Body of pancreas (tissue), 4 donors: ENCODE measurements around the gene PPP6R3. TPM values are rescaled to one million over a fixed set of nuclear protein-coding genes. Genes with fewer than 3 reads are reported as not detected.

Experiments
- ATAC-seq: fragments of 150-250 bp; one replicate; pipeline ENCODE4 v1.9.1; 2016
- DNase-seq, 4 donors: peaks; one replicate each; pipeline ENCODE4 v3.0.0-alpha.2; 2019
- H3K27ac ChIP-seq, 4 donors: fragments of 200-600 bp; sonication (generic); 1 replicate in 3 of 4; 2 replicates in 1 of 4; pipeline versions ENCODE4 v1.5.1 to v1.6.1; 2016 to 2019; ENCODE audit warnings: mild to moderate bottlenecking in 1 of 4, mixed read lengths in 1 of 4, moderate library complexity in 1 of 4
- H3K27me3 ChIP-seq, 2 donors: fragments of 200-600 bp; sonication (generic); one replicate each; pipeline ENCODE4 v1.6.0; 2016; ENCODE audit warnings: mild to moderate bottlenecking in 1 of 2
- H3K36me3 ChIP-seq, 2 donors: fragments of 200-600 bp; sonication (generic); replicated peaks in 1 of 2; 2 replicates each; pipeline ENCODE4 v1.5.1; 2016; ENCODE audit warnings: low read depth in 2 of 2; ENCODE audit not compliant: insufficient read depth in 1 of 2
- H3K4me1 ChIP-seq: fragments of 200-600 bp; sonication (generic); one replicate; pipeline ENCODE4 v1.6.0; 2016
- H3K4me3 ChIP-seq, 2 donors: fragments of 200-600 bp; sonication (generic); 1 replicate in 1 of 2; 2 replicates in 1 of 2; pipeline ENCODE4 v1.5.1; 2016 to 2019
- H3K9me3 ChIP-seq, 3 donors: fragments of 200-600 bp; sonication (generic); 1 replicate in 2 of 3; 2 replicates in 1 of 3; pipeline ENCODE4 v1.5.1; 2016
- POLR2A ChIP-seq, 3 donors: fragments of 450-650 bp; IDR thresholded peaks; one replicate each; pipeline ENCODE4 v1.6.1; 2016; ENCODE audit warnings: antibody characterized with exemption in 3 of 3, mild to moderate bottlenecking in 2 of 3
- WGBS, 2 donors: methylation state at CpG; one replicate each; pipeline ENCODE4 v1.1.5; 2017; 5-methylcytosine and 5-hydroxymethylcytosine counted together
- intact Hi-C: fragments of 100-400 bp; cut with DNase I; formaldehyde crosslinking; loops from one replicate; pipeline ENCODE4 v1.15.1; 2023
- total RNA-seq, 2 donors: library from RNA; depleted of rRNA; stranded (reverse); fragments of >200 nt; gene quantifications; one replicate each; pipeline ENCODE4 v1.1.0, GENCODE V29; 2016
- TF ChIP-seq, protein P1 (sequence below), 7 experiments: fragments of 450-650 bp in 4 of 7; fragments of 200-600 bp in 3 of 7; sonication (generic) in 3 of 7; IDR thresholded peaks; one replicate each; pipeline ENCODE4 v1.5.1; 2016 to 2019; ENCODE audit warnings: antibody characterized with exemption in 7 of 7

PPP6R3 gene
- total RNA-seq, 2 donors from 2014 or later = 92.9 to 94.9 TPM

DNA sequence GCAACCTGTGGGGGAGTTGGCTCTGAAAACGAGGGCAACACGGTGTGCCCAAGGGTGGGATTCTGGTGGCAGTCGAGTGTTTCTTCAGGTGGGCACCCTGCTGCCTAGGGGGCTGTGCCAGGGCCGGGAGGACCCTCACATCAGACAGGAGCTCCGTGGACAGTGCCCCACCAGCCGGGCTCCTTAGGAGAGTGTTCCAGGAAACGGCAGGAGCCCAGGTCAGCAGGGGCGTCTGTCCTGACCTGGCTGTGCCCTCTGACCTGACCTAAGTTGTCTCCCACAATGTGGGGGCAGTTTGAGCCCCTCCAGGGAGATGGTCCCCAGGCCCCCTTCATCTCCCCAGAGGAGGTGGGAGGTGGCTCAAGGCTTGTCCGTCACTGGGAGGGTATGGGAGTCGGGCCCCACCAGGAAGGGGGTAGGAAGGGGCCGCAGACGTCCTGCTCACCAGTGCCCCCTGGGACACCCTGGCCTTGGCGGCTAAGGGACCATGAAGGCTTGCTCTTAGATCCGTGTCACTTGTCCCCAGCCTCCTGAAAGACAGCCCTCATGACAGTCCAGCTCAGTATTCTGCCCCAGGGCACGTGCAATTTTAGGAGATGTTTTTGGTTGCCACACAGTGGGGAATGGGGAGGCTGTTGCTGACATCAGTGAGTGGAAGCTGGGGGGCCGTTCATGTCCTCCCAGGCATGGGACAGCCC lies 191.6 kb downstream of the PPP6R3 start:
- Histone ChIP-seq H3K27me3 (no peaks in the 10 kb centered on the region), H3K9me3 (peaks cover 0 to 6% (median 0%) of the 10 kb centered on the region in 3 donors), H3K4me1 (no peaks in the 10 kb centered on the region), H3K4me3 (no peak overlapping the region), H3K27ac (no peak overlapping the region), H3K36me3 (no peaks in the 10 kb centered on the region)
- ATAC-seq = no peak
- intact Hi-C loops = no loop called here
- TF ChIP-seq, protein P1, sequence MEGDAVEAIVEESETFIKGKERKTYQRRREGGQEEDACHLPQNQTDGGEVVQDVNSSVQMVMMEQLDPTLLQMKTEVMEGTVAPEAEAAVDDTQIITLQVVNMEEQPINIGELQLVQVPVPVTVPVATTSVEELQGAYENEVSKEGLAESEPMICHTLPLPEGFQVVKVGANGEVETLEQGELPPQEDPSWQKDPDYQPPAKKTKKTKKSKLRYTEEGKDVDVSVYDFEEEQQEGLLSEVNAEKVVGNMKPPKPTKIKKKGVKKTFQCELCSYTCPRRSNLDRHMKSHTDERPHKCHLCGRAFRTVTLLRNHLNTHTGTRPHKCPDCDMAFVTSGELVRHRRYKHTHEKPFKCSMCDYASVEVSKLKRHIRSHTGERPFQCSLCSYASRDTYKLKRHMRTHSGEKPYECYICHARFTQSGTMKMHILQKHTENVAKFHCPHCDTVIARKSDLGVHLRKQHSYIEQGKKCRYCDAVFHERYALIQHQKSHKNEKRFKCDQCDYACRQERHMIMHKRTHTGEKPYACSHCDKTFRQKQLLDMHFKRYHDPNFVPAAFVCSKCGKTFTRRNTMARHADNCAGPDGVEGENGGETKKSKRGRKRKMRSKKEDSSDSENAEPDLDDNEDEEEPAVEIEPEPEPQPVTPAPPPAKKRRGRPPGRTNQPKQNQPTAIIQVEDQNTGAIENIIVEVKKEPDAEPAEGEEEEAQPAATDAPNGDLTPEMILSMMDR (IDR thresholded peaks at IDR 0.05) = no peak
- no peak for TF ChIP-seq POLR2A (IDR thresholded peaks at IDR 0.05)
- no peak for DNase-seq
- 44 to 66% methylated on average over 2 to 16 of the region's 16 CpGs for WGBS, 2 donors

DNA sequence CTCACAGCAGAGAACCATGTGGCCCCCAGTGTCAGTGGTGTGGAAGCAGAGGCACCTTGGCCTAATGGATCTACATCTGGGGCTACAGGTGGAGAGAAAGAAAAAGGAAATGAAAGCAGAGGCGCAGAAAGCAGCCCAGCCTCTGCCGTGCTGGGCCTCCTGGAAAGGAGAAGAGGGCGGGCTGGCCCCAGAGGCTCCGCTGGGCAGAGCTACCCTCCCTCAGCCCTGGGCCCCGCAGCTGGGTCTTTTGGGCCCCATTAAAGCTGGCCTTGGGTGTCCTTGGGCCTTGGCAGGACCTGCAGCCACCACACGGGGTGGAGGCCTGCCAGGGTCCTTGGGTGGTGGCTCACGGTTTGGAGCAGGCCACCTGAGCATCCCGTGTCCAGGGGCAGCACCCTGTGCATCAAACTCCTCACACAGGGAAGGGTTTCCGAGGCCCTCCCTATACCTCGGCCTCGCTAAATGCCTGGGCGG lies 192.2 kb downstream of the PPP6R3 start:
- ATAC-seq = no peak
- 72 to 77% methylated on average over 6 to 11 of the region's 12 CpGs for WGBS, 2 donors
- H3K36me3 ChIP-seq = no peaks in the 10 kb centered on the region
- peaks cover 0 to 6% (median 0%) of the 10 kb centered on the region in 3 donors for H3K9me3 ChIP-seq
- DNase-seq = no peak
- H3K27me3 ChIP-seq = no peaks in the 10 kb centered on the region
- no peak overlapping the region for H3K4me3 ChIP-seq
- intact Hi-C loops = no loop called here
- H3K4me1 ChIP-seq = no peaks in the 10 kb centered on the region
- no peak overlapping the region for H3K27ac ChIP-seq
- TF ChIP-seq POLR2A (IDR thresholded peaks at IDR 0.05) = no peak
- TF ChIP-seq, protein P1 (IDR thresholded peaks at IDR 0.05) = no peak

DNA sequence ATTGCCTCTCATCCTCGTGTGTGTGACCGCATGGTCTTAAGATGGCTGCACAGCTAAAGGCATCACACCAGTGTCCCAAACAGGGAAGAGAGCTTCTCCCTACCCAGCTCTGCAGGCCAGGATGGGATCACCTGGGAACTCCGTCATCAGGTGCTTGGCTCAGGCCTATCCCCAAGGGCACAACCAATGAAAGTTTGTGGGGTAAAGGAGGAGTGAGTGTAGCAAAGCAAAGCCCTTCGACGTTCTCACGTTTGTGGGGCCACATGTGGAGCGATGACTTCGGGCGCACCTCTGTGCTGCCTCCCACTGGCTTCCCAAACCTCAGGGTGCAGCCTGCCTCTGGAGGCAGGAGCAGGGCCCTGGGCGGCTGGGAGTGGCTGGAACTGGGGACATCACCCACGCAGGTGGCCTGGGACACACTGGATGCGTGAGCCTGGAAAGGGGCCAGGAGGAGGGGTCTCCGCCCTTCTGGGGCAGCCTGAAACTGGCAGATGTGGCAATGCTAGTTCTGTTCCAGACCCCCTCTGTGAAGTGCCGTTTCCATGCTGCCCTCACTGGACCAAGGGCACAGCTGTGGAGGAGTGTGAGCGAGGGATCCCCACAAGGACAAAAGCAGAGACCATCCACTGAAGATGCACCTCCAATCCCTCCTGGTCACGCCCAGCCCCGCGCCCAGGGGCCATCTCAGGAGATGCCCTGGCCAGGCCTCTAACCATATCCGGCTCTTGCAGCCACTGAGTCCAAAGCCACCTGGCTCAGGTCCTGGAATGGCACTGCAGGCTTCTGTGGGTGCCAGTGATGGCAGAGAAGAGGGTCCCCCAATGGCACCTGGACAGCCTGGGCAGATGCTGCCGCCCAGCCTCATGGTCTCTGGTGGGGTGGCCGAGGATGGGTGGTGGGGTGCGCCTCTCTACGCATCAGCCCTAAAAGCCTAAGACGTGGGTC lies 193.2 kb downstream of the PPP6R3 start:
- Histone ChIP-seq H3K36me3 (no peaks in the 10 kb centered on the region), H3K4me1 (no peaks in the 10 kb centered on the region), H3K4me3 (no peak overlapping the region), H3K27me3 (no peaks in the 10 kb centered on the region), H3K9me3 (peaks cover 0 to 6% (median 0%) of the 10 kb centered on the region in 3 donors), H3K27ac (no peak overlapping the region)
- 78 to 87% methylated on average over 11 to 24 of the region's 24 CpGs for WGBS, 2 donors
- TF ChIP-seq, protein P1 (IDR thresholded peaks at IDR 0.05) = no peak
- TF ChIP-seq POLR2A (IDR thresholded peaks at IDR 0.05) = no peak
- no peak for DNase-seq
- no peak for ATAC-seq
- intact Hi-C loops = no loop called here

DNA sequence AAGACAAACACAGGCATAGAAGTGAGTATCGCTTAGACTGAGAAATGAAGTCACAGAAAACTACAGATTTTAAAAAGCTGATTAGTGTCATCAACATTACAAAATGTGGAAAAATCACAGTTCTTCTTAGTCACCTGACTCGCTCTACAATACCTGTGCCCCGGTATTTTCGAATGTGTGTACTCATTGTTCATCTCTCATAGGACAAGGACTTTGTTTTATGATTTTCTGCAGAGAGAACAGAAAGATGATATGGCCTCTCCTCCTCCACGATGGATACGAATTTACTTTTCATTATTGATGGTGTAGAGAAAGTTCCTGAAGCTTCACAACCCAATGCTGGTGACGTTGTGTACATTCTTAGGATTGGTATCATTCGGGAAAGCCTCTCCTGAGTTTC lies 194.4 kb downstream of the PPP6R3 start:
- TF ChIP-seq, protein P1 (IDR thresholded peaks at IDR 0.05) = no peak
- TF ChIP-seq POLR2A (IDR thresholded peaks at IDR 0.05) = no peak
- WGBS, 2 donors = 79 to 80% methylated on average over 8 of the region's 8 CpGs

More for the DNA sequence above, 194.4 kb downstream of the PPP6R3 start:
- H3K4me1 ChIP-seq = no peaks in the 10 kb centered on the region
- H3K36me3 ChIP-seq = no peaks in the 10 kb centered on the region
- no peak for DNase-seq
- no peak overlapping the region for H3K4me3 ChIP-seq
- H3K27ac ChIP-seq = no peak overlapping the region
- H3K9me3 ChIP-seq = peaks cover 0 to 6% (median 0%) of the 10 kb centered on the region in 3 donors
- H3K27me3 ChIP-seq = no peaks in the 10 kb centered on the region
- no peak for ATAC-seq
- intact Hi-C loops = no loop called here
